Right forelimb (tissue), 1 donor: ENCODE results near the gene DLGAP4.

Source experiments
- DNase-seq: peaks from one replicate; pipeline ENCODE4 v3.0.0-alpha.2; 2018

The DLGAP4 gene

GRCh38 chr20:36308986-36309385 is 2.8 kb downstream of the DLGAP4 start:
- DNase-seq, result no peak

- DNase-seq, result no peak
These were observed 3.5 kb downstream of the DLGAP4 start for GRCh38 chr20:36309643-36310042.

DNA sequence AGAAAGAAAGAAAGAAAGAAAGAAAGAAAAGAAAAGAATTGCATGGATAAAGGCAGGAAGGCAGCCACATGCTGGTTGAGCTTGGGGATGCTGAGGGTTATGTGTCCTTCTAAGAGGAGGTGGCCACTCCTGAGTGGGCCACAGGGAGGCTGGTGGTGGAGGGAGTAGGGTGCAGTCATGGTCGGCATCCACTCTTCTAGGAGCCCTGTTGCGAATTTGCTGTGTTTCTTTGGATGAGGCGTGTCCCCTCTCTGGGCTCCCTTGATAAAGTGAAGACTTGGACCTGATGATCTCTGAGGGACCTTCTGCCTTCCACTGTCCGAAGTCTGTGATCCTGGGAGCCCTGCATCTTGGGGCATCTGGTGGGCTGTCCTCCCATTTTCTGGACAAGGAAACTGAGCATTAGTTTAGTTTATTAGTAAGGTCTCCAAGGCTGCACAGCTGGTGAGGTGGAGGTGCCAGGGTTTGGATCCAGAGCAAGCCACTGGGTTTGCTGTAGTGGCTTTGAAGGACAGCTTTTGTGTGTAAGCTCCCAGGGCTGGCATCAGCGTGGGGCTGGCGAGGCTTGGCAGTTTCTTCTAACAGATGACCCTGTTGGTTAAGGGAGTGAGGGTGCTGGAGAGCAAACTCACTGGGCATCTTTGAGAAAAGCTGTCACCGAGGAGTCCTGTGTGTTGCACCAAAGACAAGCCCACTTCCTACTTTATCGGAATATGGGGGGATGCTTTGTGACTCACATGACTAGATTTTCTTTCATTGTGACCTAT is 4.3 kb downstream of the DLGAP4 start:
- DNase-seq, result no peak

DNA sequence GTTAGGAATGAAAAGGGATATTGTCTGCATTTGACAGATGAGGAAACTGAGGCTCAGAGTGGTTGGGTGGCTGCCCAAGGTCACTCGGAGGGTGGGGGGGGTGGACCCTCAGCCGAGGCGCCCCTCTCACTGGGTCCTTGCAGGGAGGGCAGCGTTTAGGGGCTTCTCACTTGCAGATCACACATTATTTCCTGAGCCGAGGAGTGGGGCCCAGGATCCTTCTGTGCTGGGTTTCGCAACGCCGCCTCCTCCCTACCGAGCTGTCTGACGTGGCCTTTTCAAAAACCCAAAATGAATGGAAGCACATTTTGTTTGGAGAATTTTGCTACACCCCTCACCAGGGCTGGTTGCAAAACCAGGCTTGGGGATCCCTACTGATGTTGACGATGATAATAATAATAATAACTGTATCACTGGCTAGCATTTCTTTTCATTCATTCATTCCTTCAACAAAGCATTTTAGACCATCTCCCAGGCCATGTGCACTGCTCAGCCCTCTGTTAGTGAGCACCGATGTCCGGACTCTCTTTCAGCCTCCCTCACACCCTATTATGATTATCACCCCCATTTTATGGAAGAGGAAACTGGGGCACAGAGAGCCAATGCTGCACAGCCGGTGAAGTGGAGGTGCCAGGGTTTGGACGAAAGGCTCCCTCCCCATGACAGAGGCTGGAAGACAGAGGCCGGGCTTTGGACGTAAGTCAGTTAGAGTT is 5.2 kb downstream of the DLGAP4 start:
- DNase-seq, result no peak

DNA sequence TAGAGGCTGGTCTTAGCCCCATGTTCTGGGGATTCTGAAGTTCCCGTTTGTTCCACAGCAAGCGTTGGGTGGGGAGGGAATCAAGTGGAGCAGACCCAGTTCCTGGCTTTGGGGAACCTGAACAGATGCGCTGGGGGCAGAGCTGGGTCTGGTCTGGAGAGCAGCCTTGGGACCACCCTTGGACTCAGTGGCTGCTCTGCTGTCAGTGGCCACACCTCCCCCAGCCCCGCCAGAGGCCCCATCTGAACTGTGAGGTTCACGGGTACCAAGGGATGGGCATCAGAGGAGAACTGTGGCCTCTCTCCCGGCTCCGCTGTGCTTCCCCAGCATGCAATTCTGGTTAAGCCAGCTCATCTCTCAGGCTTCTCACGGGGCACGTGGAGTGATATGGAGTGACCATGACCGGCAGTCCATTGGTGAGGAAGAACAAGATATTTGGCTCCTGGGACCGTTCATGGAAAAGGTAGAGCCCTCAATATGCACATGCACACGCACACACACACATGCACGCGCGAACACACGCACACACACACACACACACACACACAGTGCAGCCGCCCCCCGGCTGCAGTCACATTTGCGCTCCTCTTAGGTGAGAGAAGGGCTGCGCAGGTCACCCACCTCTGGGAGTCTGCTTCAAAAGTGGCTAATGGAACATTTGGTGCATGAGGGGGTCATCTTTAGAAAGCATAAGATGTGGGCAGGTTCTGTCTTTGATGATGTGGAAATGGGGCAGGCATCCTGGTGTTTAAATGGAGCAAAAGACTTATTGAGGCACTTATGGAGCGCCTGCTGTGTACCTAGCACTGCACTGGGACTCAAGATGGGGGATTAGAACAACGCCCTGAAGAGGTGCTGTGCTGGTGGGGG is 6.0 kb downstream of the DLGAP4 start:
- DNase-seq, result peak; percentile 17

- peak; percentile 23 for DNase-seq
These were observed 6.7 kb downstream of the DLGAP4 start for GRCh38 chr20:36312724-36313441.

DNA sequence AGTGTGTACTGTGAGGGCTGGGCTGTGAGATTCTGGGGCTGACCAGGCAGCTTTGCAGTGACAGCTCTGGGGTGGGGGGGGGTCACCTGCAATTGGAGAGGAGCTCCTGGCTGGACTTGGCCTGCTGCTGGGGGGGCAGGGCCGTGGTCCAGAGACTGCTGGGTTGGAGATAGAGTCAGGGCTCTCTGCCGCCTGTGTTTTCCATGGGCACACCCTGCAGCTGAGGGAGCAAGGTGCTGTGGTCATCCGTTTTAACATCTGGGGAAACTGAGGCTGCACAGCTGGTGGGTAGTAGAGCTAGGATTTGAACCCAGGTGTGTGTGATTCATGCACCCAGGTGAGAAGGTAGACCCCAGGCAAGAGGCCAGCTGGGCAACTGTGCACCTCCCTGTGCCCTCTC is 7.3 kb downstream of the DLGAP4 start:
- peak; percentile 28 for DNase-seq

- DNase-seq, result peak; percentile 21
These were observed 7.8 kb downstream of the DLGAP4 start for GRCh38 chr20:36313926-36314325.

- DNase-seq, result peak; percentile 26
These were observed 8.8 kb downstream of the DLGAP4 start for GRCh38 chr20:36314734-36315544.

- DNase-seq, result peak; percentile 30
These were observed 9.6 kb downstream of the DLGAP4 start for GRCh38 chr20:36315545-36316351.

- peak; percentile 17 for DNase-seq
These were observed 11.5 kb downstream of the DLGAP4 start for GRCh38 chr20:36317675-36318074.

DNA sequence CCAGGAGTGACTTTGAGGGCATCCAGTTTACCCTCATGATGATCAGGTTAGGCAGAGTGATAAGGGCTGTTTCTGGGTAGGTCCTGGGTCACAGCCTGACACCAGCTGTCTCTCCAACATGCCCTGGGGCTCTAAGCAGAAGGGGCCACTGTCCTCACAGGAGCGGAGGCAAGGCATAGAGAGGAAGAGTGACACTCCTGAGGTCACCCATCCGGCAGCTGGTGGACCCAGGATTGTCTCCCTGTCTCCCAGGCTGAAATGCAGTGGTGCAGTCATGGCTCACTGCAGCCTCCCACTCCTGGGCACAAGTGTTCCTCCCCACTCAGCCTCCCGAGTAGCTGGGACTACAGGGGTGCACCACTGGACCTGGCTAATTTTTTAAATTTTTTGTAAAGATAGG is 12.0 kb downstream of the DLGAP4 start:
- peak; percentile 25 for DNase-seq

- peak; percentile 25 for DNase-seq
These were observed 13.5 kb downstream of the DLGAP4 start for GRCh38 chr20:36319356-36320260.

GRCh38 chr20:36320261-36320897 is 14.2 kb downstream of the DLGAP4 start:
- DNase-seq, result peak; percentile 36

GRCh38 chr20:36320898-36321695 is 15.0 kb downstream of the DLGAP4 start:
- no peak for DNase-seq

GRCh38 chr20:36322131-36322530 is 16.0 kb downstream of the DLGAP4 start:
- DNase-seq, result no peak

GRCh38 chr20:36330091-36330490 is 24.0 kb downstream of the DLGAP4 start:
- no peak for DNase-seq

- DNase-seq, result no peak
These were observed 25.1 kb downstream of the DLGAP4 start for GRCh38 chr20:36331209-36331608.
